ENCODE results near the gene CCDC152. TPM values are rescaled to one million over a fixed set of nuclear protein-coding genes. Genes with fewer than 3 reads are reported as not detected.

Gene CCDC152
- total and polyA plus RNA-seq, 10 of the 15 experiments (the other 5 are each of a cell fraction or from before 2014, with no cell fraction given), result 0.12 to 25.8 (median 13.5) TPM

DNA sequence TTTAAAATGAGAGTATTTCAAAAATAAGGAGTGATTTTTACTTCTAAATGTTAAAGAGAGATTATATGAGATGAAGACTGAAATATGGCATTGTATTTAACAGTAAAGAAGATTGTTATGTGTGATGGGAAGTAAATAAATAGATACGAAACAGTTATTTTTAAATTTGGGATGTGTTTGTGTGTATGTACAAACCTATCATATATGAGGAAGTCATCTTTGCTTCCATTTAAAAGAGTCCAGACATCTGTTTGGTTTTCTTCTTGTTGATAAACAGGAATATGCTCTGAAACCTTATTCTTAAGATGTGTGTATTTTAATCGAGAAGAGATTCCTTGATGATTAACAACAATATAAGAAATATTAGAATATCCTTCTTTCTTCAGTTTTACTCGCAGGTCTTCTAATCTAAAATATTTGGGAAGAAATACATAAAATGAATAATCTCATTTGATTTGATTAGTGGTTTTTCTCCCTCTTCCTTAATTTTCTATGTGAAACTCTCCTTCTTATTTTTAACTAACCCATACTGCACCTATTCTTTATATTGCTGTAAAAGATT is 50.2 kb downstream of the CCDC152 start:
- Histone ChIP-seq H3K9ac (ENCODE audit: control insufficient read depth, insufficient read depth, low read length) (no peak overlapping the region), H4K20me1 (ENCODE audit: control insufficient read depth, insufficient read depth) (no peaks in the 10 kb centered on the region), H3K27ac (ENCODE audit: control insufficient read depth, insufficient read depth) (no peak overlapping the region), H3K4me3 (no peak overlapping the region), H3K79me2 (ENCODE audit: control insufficient read depth, insufficient read depth, low read length) (no peaks in the 10 kb centered on the region), H3K9me3 (replicated peaks; ENCODE audit: control insufficient read depth, insufficient read depth, low read length) (no peaks in the 10 kb centered on the region), H2AFZ (ENCODE audit: control insufficient read depth, low read depth, low read length) (no peak overlapping the region), H3K27me3 (replicated peaks in 1 of 2; ENCODE audit: control insufficient read depth in 2 of 2, insufficient read depth in 2 of 2, low read length in 1 of 2) (no peaks in the 10 kb centered on the region), H3K4me2 (ENCODE audit: control insufficient read depth, insufficient read depth) (no peak overlapping the region), H3K36me3 (ENCODE audit: control insufficient read depth in 2 of 2, insufficient read depth in 2 of 2, low read length in 1 of 2) (no peaks in the 10 kb centered on the region), H3K4me1 (ENCODE audit: control insufficient read depth, insufficient read depth, low read length) (no peaks in the 10 kb centered on the region)
- FAIRE-seq (no peak), ATAC-seq (no peak), DNase-seq (ENCODE audit: low read depth, low spot score) (no peak)
- ChIA-PET RAD21 (ENCODE audit: unreplicated experiment) (interaction anchor here (1.2 kb wide), 1 partner anchor 49 kb away, joined by 3 read pairs; no protein-coding TSS in a partner anchor), SMC1A (ENCODE audit: uncharacterized antibody, unreplicated experiment) (interaction anchor here (0.9 to 1.6 kb wide), 2 partner anchors 12 to 33 kb away, joined by 3 read pairs; no protein-coding TSS in a partner anchor), POLR2A (no interaction called here), CTCF (no interaction called here)
- 99% methylated on average over 3 of the region's 3 CpGs for WGBS (ENCODE audit: insufficient coverage, insufficient replicate concordance, low lambda C conversion rate, missing lambda C conversion rate)
- intact Hi-C loops (cut with micrococcal nuclease; ENCODE audit: unreplicated experiment) (no loop called here), in situ Hi-C loops (cut with MboI) (no loop called here)
- TF ChIP-seq, protein P1, sequence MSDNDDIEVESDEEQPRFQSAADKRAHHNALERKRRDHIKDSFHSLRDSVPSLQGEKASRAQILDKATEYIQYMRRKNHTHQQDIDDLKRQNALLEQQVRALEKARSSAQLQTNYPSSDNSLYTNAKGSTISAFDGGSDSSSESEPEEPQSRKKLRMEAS (IDR thresholded peaks at IDR 0.05; ENCODE audit: low read depth, low read length), result no peak
- TF ChIP-seq GABPA (IDR thresholded peaks at IDR 0.05; ENCODE audit: low read depth), result no peak
- TF ChIP-seq ZNF384 (IDR thresholded peaks at IDR 0.05; ENCODE audit: borderline replicate concordance, low read depth, low read length), result no peak
- no peak for TF ChIP-seq CREB1 (IDR thresholded peaks at IDR 0.05; ENCODE audit: low read depth)
- no peak for TF ChIP-seq JUNB (IDR thresholded peaks at IDR 0.05)
- BruUV-seq (replicated peaks), result no TSS peak

DNA sequence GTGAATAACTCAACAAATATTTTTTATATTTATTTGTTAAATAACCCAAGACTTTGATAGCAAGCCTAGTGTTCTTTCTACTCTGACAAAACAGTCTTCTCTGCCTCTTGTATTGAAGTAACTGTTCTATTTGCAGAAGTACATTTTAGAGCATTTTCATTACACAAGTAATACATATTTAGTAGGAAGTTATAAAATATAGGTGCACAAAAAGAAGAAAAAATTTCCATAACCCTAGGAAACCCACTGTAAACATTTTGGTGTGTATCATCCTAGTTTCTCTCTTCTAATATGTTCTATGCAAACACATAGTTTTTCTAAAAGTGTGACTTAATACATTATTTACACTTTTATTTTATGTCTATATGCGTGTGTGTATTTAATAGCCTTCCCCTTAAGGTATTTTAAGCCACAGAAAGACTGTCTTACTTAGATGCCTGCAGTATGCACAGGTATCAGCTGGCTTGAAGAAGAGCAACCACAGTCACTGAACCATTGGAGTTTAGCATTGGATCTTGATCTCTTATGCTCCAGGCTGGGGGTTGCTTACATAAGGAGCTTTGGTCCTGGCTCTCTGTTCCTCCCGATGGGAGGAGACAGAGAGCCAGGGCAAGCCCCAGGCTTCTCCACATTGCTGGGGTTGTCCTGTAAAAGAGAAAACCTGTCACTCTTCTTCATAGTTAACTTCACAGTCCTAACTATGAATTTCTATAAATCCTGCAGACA is 51.3 kb downstream of the CCDC152 start:
- no peaks in the 10 kb centered on the region for H3K36me3 ChIP-seq (ENCODE audit: control insufficient read depth in 2 of 2, insufficient read depth in 2 of 2, low read length in 1 of 2)
- no peaks in the 10 kb centered on the region for H3K79me2 ChIP-seq (ENCODE audit: control insufficient read depth, insufficient read depth, low read length)
- H3K4me3 ChIP-seq, result no peak overlapping the region
- DNase-seq (ENCODE audit: low read depth, low spot score), result no peak
- SMC1A ChIA-PET (ENCODE audit: uncharacterized antibody, unreplicated experiment), result interaction anchor here (0.6 to 1.6 kb wide), 3 partner anchors 30 to 81 kb away, joined by 3 to 4 read pairs (median 3); no protein-coding TSS in a partner anchor
- FAIRE-seq, result no peak
- no peaks in the 10 kb centered on the region for H3K4me1 ChIP-seq (ENCODE audit: control insufficient read depth, insufficient read depth, low read length)
- WGBS (ENCODE audit: insufficient coverage, insufficient replicate concordance, low lambda C conversion rate, missing lambda C conversion rate), result 67% methylated on average over 2 of the region's 2 CpGs
- ATAC-seq, result no peak
- in situ Hi-C loops (cut with MboI), result no loop called here
- no peaks in the 10 kb centered on the region for H3K27me3 ChIP-seq (replicated peaks in 1 of 2; ENCODE audit: control insufficient read depth in 2 of 2, insufficient read depth in 2 of 2, low read length in 1 of 2)
- CTCF ChIA-PET, result interaction anchor here (1.2 to 1.4 kb wide), 2 partner anchors 13 to 233 kb away, joined by 3 to 4 read pairs; no protein-coding TSS in a partner anchor
- H3K4me2 ChIP-seq (ENCODE audit: control insufficient read depth, insufficient read depth), result no peak overlapping the region
- BruUV-seq (replicated peaks), result no TSS peak
- RAD21 ChIA-PET (ENCODE audit: unreplicated experiment), result interaction anchor here (1.0 to 2.0 kb wide), 5 partner anchors 15 to 887 kb away, joined by 3 to 5 read pairs (median 3); no protein-coding TSS in a partner anchor
- no peaks in the 10 kb centered on the region for H4K20me1 ChIP-seq (ENCODE audit: control insufficient read depth, insufficient read depth)
- no peak overlapping the region for H3K27ac ChIP-seq (ENCODE audit: control insufficient read depth, insufficient read depth)
- no peak overlapping the region for H2AFZ ChIP-seq (ENCODE audit: control insufficient read depth, low read depth, low read length)
- H3K9me3 ChIP-seq (replicated peaks; ENCODE audit: control insufficient read depth, insufficient read depth, low read length), result no peaks in the 10 kb centered on the region
- H3K9ac ChIP-seq (ENCODE audit: control insufficient read depth, insufficient read depth, low read length), result no peak overlapping the region
- POLR2A ChIA-PET, result interaction anchor here (0.5 kb wide), 1 partner anchor 975 kb away, joined by 3 read pairs; no protein-coding TSS in a partner anchor
- intact Hi-C loops (cut with micrococcal nuclease; ENCODE audit: unreplicated experiment), result no loop called here
- TF ChIP-seq, protein P2, sequence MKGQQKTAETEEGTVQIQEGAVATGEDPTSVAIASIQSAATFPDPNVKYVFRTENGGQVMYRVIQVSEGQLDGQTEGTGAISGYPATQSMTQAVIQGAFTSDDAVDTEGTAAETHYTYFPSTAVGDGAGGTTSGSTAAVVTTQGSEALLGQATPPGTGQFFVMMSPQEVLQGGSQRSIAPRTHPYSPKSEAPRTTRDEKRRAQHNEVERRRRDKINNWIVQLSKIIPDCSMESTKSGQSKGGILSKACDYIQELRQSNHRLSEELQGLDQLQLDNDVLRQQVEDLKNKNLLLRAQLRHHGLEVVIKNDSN (IDR thresholded peaks at IDR 0.05; ENCODE audit: borderline replicate concordance, extremely low read length, insufficient read depth, low read depth, low read length), result no peak
- TF ChIP-seq, protein P3, sequence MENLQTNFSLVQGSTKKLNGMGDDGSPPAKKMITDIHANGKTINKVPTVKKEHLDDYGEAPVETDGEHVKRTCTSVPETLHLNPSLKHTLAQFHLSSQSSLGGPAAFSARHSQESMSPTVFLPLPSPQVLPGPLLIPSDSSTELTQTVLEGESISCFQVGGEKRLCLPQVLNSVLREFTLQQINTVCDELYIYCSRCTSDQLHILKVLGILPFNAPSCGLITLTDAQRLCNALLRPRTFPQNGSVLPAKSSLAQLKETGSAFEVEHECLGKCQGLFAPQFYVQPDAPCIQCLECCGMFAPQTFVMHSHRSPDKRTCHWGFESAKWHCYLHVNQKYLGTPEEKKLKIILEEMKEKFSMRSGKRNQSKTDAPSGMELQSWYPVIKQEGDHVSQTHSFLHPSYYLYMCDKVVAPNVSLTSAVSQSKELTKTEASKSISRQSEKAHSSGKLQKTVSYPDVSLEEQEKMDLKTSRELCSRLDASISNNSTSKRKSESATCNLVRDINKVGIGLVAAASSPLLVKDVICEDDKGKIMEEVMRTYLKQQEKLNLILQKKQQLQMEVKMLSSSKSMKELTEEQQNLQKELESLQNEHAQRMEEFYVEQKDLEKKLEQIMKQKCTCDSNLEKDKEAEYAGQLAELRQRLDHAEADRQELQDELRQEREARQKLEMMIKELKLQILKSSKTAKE (IDR thresholded peaks at IDR 0.05; ENCODE audit: low read depth, poor library complexity, severe bottlenecking), result no peak
- TF ChIP-seq SIN3A (IDR thresholded peaks at IDR 0.05; ENCODE audit: low read depth, low read length) (no peak), EGR1 (IDR thresholded peaks at IDR 0.05; ENCODE audit: borderline replicate concordance in 1 of 2, low read depth in 2 of 2, low read length in 2 of 2) (no peak), CREB1 (IDR thresholded peaks at IDR 0.05; ENCODE audit: low read depth) (no peak)
- TF ChIP-seq, protein P4, sequence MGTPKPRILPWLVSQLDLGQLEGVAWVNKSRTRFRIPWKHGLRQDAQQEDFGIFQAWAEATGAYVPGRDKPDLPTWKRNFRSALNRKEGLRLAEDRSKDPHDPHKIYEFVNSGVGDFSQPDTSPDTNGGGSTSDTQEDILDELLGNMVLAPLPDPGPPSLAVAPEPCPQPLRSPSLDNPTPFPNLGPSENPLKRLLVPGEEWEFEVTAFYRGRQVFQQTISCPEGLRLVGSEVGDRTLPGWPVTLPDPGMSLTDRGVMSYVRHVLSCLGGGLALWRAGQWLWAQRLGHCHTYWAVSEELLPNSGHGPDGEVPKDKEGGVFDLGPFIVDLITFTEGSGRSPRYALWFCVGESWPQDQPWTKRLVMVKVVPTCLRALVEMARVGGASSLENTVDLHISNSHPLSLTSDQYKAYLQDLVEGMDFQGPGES (IDR thresholded peaks at IDR 0.05), result no peak
